HepG2 (cell line): ENCODE results near the gene EBF4. TPM values are rescaled to one million over a fixed set of nuclear protein-coding genes. Genes with fewer than 3 reads are reported as not detected.

ENCODE experiments used
- BCL6 ChIP-seq: IDR thresholded peaks from 2 replicates; pipeline ENCODE4 v1.6.1; 2016; ENCODE audit warnings: missing genetic modification reagents, missing compliant biosample characterization
- EEA1 ChIP-seq: sonication (generic); formaldehyde crosslinking; IDR thresholded peaks from 2 replicates; pipeline ENCODE4 v1.5.1; 2020; ENCODE audit warnings: mild to moderate bottlenecking, missing genetic modification reagents, borderline replicate concordance
- EP300 ChIP-seq, 3 experiments: sonication (generic) in 1 of 3; formaldehyde crosslinking in 1 of 3; IDR thresholded peaks; 2 replicates each; pipeline versions ENCODE4 v1.5.1 to v1.6.1; 2011 to 2020; ENCODE audit warnings: low read depth in 2 of 3, low read length in 2 of 3, borderline replicate concordance in 1 of 3, improper control_type of control experiment in 1 of 3, mild to moderate bottlenecking in 1 of 3, missing genetic modification reagents in 1 of 3, moderate library complexity in 1 of 3
- GTF2F1 ChIP-seq: fragments of 150-350 bp; IDR thresholded peaks from 2 replicates; pipeline ENCODE4 v1.6.1; 2014; ENCODE audit warnings: low read length
- HNRNPL ChIP-seq: fragments of 200-400 bp; formaldehyde crosslinking; IDR thresholded peaks from 2 replicates; pipeline ENCODE4 v1.6.1; 2017; ENCODE audit warnings: mild to moderate bottlenecking, low read depth, low read length
- HNRNPLL ChIP-seq: fragments of 200-400 bp; formaldehyde crosslinking; IDR thresholded peaks from 2 replicates; pipeline ENCODE4 v1.6.1; 2017; ENCODE audit warnings: mild to moderate bottlenecking, low read depth, low read length; ENCODE audit not compliant: poor library complexity, severe bottlenecking
- MAF1 ChIP-seq: sonication (generic); formaldehyde crosslinking; IDR thresholded peaks from 2 replicates; pipeline ENCODE4 v1.5.0; 2020; ENCODE audit warnings: missing genetic modification reagents, borderline replicate concordance
- SIX4 ChIP-seq: sonication (generic); formaldehyde crosslinking; IDR thresholded peaks from 2 replicates; pipeline ENCODE4 v1.4.0; 2020; ENCODE audit warnings: missing genetic modification reagents
- SRSF1 ChIP-seq: fragments of 200-400 bp; formaldehyde crosslinking; optimal IDR thresholded peaks from 2 replicates; pipeline ENCODE3; 2017; ENCODE audit warnings: mild to moderate bottlenecking, low read depth, low read length, moderate library complexity
- YY1 ChIP-seq: IDR thresholded peaks from 2 replicates; pipeline ENCODE4 v1.6.1; 2011; ENCODE audit warnings: low read length, low read depth, moderate library complexity, mild to moderate bottlenecking; ENCODE audit not compliant: insufficient read depth, insufficient replicate concordance
- ZKSCAN5 ChIP-seq: sonication (generic); formaldehyde crosslinking; IDR thresholded peaks from 2 replicates; pipeline ENCODE4 v1.5.1; 2020; ENCODE audit warnings: mild to moderate bottlenecking, missing genetic modification reagents
- ZMAT3 ChIP-seq: sonication (generic); formaldehyde crosslinking; conservative IDR thresholded peaks from 2 replicates; pipeline ENCODE4 v1.7.0; 2021; ENCODE audit warnings: missing genetic modification reagents
- ZNF256 ChIP-seq: sonication (generic); formaldehyde crosslinking; conservative IDR thresholded peaks from 2 replicates; pipeline ENCODE4 v1.4.0; 2020; ENCODE audit warnings: missing genetic modification reagents
- ZNF263 ChIP-seq: sonication (generic); formaldehyde crosslinking; IDR thresholded peaks from 2 replicates; pipeline ENCODE4 v1.4.0; 2020; ENCODE audit warnings: missing genetic modification reagents
- ZNF530 ChIP-seq: sonication (generic); formaldehyde crosslinking; IDR thresholded peaks from 2 replicates; pipeline ENCODE4 v1.5.0; 2020; ENCODE audit warnings: low read depth, mild to moderate bottlenecking, missing genetic modification reagents
- ZNF598 ChIP-seq: sonication (generic); formaldehyde crosslinking; IDR thresholded peaks from 2 replicates; pipeline ENCODE4 v1.5.1; 2020; ENCODE audit warnings: mild to moderate bottlenecking, missing genetic modification reagents, borderline replicate concordance
- ZNF766 ChIP-seq: sonication (generic); formaldehyde crosslinking; IDR thresholded peaks from 2 replicates; pipeline ENCODE4 v1.5.0; 2020; ENCODE audit warnings: missing genetic modification reagents, borderline replicate concordance
- polyA plus RNA-seq, 8 experiments: library from polyadenylated mRNA; depleted of rRNA in 3 of 8; stranded (reverse) in 7 of 8; unstranded in 1 of 8; fragments of >200 nt; fragmentation: Illumina TruSeq in 4 of 8; extraction: Trizol in 4 of 8; gene quantifications; 2 replicates each; pipeline versions ENCODE4 v1.2.1 to v1.2.3, GENCODE V29; 2011 to 2016; ENCODE audit warnings: low read depth in 4 of 8, missing spikeins in 1 of 8, mixed read lengths in 1 of 8; ENCODE audit not compliant: insufficient read depth in 1 of 8
- total RNA-seq, 5 experiments: library from RNA; depleted of rRNA; stranded (reverse); fragments of >200 nt; fragmentation: Illumina TruSeq; extraction: Trizol; gene quantifications; 2 replicates each; pipeline ENCODE4 v1.2.3, GENCODE V29; 2016; ENCODE audit warnings: low read depth in 1 of 5
- TF ChIP-seq, protein P1 (sequence below): sonication (generic); formaldehyde crosslinking; IDR thresholded peaks from 2 replicates; pipeline ENCODE4 v1.5.0; 2020; ENCODE audit warnings: missing genetic modification reagents
- TF ChIP-seq, protein P2 (sequence below): sonication (generic); formaldehyde crosslinking; IDR thresholded peaks from 2 replicates; pipeline ENCODE4 v1.8.0; 2022; ENCODE audit warnings: mild to moderate bottlenecking, missing genetic modification reagents, borderline replicate concordance
- TF ChIP-seq, protein P3 (sequence below): sonication (generic); formaldehyde crosslinking; IDR thresholded peaks from 2 replicates; pipeline ENCODE4 v1.4.0; 2020; ENCODE audit warnings: mild to moderate bottlenecking, missing genetic modification reagents
- TF ChIP-seq, protein P4 (sequence below): sonication (generic); formaldehyde crosslinking; conservative IDR thresholded peaks from 2 replicates; pipeline ENCODE4 v1.8.0; 2022; ENCODE audit warnings: low read depth, missing genetic modification reagents
- TF ChIP-seq, protein P5 (sequence below): sonication (generic); formaldehyde crosslinking; IDR thresholded peaks from 2 replicates; pipeline ENCODE4 v1.9.0; 2021; ENCODE audit warnings: missing genetic modification reagents, mild to moderate bottlenecking, borderline replicate concordance

Gene EBF4
- total and polyA plus RNA-seq, 2 of the 13 experiments (the other 11 are each of a cell fraction or from before 2014, with no cell fraction given), result 0.84 to 2.2 TPM

DNA sequence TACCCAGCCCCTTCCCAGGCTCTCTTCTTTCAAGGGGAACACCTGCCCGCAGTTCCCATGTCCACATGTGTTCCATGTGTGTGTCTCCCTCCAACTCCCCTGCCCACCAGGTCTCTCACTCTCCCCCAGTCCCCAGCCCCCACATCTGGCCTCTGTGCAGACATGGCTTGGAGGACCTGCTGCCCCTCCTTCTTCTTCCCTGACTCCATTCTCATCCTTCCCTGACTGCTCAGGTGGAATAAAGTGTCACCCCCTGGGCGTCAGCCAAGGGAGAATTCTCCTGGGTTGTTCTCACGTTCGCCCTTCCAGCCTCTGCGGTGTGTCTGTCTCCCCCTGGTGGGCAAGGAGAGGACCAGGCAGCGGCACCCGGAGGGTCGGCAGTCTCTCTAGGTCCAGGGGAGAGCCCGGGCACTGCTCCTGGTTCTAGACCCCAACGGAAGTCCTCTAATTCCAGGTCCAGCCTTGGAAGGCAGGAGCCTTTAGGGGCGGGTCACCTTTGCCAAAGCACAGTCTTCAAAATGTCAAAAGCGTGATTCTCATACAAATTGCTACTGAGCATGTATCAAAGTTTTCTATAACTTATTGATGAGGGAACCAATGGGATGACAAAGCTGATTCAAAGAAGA is 50.5 kb downstream of the EBF4 start (continued):
- TF ChIP-seq, protein P1, sequence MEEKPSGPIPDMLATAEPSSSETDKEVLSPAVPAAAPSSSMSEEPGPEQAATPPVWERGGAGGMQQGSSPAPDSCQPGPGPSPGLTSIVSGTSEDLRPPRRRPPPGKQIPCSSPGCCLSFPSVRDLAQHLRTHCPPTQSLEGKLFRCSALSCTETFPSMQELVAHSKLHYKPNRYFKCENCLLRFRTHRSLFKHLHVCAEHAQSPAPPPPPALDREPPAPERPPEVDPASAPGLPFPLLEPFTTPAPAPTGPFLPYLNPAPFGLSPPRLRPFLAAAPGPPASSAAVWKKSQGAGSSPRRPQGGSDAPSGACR (CRISPR knock-in tag), result no peak
- no peak for TF ChIP-seq ZMAT3 (CRISPR knock-in tag)
- TF ChIP-seq YY1, result peak; percentile 34
- TF ChIP-seq ZNF598 (CRISPR knock-in tag), result no peak
- TF ChIP-seq SIX4 (CRISPR knock-in tag), result no peak
- TF ChIP-seq ZNF256 (CRISPR knock-in tag), result no peak
- TF ChIP-seq, protein P2, sequence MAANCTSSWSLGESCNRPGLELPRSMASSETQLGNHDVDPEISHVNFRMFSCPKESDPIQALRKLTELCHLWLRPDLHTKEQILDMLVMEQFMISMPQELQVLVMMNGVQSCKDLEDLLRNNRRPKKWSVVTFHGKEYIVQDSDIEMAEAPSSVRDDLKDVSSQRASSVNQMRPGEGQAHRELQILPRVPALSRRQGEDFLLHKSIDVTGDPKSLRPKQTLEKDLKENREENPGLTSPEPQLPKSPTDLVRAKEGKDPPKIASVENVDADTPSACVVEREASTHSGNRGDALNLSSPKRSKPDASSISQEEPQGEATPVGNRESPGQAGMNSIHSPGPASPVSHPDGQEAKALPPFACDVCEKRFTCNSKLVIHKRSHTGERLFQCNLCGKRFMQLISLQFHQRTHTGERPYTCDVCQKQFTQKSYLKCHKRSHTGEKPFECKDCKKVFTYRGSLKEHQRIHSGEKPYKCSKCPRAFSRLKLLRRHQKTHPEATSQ (CRISPR knock-in tag), result no peak
- TF ChIP-seq, protein P3, sequence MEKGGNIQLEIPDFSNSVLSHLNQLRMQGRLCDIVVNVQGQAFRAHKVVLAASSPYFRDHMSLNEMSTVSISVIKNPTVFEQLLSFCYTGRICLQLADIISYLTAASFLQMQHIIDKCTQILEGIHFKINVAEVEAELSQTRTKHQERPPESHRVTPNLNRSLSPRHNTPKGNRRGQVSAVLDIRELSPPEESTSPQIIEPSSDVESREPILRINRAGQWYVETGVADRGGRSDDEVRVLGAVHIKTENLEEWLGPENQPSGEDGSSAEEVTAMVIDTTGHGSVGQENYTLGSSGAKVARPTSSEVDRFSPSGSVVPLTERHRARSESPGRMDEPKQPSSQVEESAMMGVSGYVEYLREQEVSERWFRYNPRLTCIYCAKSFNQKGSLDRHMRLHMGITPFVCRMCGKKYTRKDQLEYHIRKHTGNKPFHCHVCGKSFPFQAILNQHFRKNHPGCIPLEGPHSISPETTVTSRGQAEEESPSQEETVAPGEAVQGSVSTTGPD (CRISPR knock-in tag), result no peak; the same call in 1 of the 2 replicates
- TF ChIP-seq SRSF1, result no peak
- TF ChIP-seq ZNF263, result no peak
- no peak for TF ChIP-seq ZKSCAN5
- TF ChIP-seq, protein P4, sequence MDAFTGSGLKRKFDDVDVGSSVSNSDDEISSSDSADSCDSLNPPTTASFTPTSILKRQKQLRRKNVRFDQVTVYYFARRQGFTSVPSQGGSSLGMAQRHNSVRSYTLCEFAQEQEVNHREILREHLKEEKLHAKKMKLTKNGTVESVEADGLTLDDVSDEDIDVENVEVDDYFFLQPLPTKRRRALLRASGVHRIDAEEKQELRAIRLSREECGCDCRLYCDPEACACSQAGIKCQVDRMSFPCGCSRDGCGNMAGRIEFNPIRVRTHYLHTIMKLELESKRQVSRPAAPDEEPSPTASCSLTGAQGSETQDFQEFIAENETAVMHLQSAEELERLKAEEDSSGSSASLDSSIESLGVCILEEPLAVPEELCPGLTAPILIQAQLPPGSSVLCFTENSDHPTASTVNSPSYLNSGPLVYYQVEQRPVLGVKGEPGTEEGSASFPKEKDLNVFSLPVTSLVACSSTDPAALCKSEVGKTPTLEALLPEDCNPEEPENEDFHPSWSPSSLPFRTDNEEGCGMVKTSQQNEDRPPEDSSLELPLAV, result no peak
- no peak for TF ChIP-seq EEA1 (CRISPR knock-in tag)
- no peak for TF ChIP-seq ZNF766 (CRISPR knock-in tag)
- peak; percentile 22; the same call in 1 of the 2 replicates for TF ChIP-seq BCL6 (CRISPR knock-in tag)
- no peak for TF ChIP-seq GTF2F1
- TF ChIP-seq, protein P5, sequence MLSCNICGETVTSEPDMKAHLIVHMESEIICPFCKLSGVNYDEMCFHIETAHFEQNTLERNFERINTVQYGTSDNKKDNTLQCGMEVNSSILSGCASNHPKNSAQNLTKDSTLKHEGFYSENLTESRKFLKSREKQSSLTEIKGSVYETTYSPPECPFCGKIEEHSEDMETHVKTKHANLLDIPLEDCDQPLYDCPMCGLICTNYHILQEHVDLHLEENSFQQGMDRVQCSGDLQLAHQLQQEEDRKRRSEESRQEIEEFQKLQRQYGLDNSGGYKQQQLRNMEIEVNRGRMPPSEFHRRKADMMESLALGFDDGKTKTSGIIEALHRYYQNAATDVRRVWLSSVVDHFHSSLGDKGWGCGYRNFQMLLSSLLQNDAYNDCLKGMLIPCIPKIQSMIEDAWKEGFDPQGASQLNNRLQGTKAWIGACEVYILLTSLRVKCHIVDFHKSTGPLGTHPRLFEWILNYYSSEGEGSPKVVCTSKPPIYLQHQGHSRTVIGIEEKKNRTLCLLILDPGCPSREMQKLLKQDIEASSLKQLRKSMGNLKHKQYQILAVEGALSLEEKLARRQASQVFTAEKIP (CRISPR knock-in tag), result no peak
- no peak for TF ChIP-seq MAF1 (CRISPR knock-in tag)
- no peak for TF ChIP-seq HNRNPL
- no peak for TF ChIP-seq HNRNPLL
- TF ChIP-seq ZNF530 (CRISPR knock-in tag), result no peak
- no peak for TF ChIP-seq EP300 (IDR thresholded peaks at IDR 0.05; ENCODE audit: low read depth in 2 of 2, low read length in 2 of 2)
- no peak for TF ChIP-seq EP300 (CRISPR knock-in tag; IDR thresholded peaks at IDR 0.05; ENCODE audit: borderline replicate concordance)
